Tibial nerve (tissue), 4 donors: ENCODE results near the gene NOX5.

Experiments used
- CTCF ChIP-seq, 5 experiments: fragments of 200-600 bp in 3 of 5; fragments of 450-650 bp in 2 of 5; sonication (generic) in 3 of 5; IDR thresholded peaks; one replicate each; pipeline ENCODE4 v1.5.1; 2016 to 2019; ENCODE audit warnings: antibody characterized with exemption in 5 of 5, mild to moderate bottlenecking in 3 of 5, moderate library complexity in 2 of 5
- EP300 ChIP-seq, 2 donors: sonication (generic); formaldehyde crosslinking; IDR thresholded peaks; one replicate each; pipeline ENCODE4 v1.6.1; 2017; ENCODE audit warnings: antibody characterized with exemption in 2 of 2, mild to moderate bottlenecking in 1 of 2
- POLR2A ChIP-seq, 2 donors: fragments of 450-650 bp; IDR thresholded peaks; one replicate each; pipeline ENCODE4 v1.6.1; 2017; ENCODE audit warnings: antibody characterized with exemption in 2 of 2, mild to moderate bottlenecking in 2 of 2, moderate library complexity in 2 of 2

- TF ChIP-seq CTCF (IDR thresholded peaks at IDR 0.05) (no peak), POLR2A (IDR thresholded peaks at IDR 0.05) (no peak), EP300 (IDR thresholded peaks at IDR 0.05) (no peak)
Observed at GRCh38 chr15:69021895-69022294, 7.4 kb downstream of the NOX5 start.
